Measurements from ENCODE around the gene CELF1.
"Not testable (repeated sequence)": the region's sequence is repeated elsewhere in the genome, so short reads cannot be mapped to it uniquely, and the experiment has no call there.

The CELF1 gene

DNA sequence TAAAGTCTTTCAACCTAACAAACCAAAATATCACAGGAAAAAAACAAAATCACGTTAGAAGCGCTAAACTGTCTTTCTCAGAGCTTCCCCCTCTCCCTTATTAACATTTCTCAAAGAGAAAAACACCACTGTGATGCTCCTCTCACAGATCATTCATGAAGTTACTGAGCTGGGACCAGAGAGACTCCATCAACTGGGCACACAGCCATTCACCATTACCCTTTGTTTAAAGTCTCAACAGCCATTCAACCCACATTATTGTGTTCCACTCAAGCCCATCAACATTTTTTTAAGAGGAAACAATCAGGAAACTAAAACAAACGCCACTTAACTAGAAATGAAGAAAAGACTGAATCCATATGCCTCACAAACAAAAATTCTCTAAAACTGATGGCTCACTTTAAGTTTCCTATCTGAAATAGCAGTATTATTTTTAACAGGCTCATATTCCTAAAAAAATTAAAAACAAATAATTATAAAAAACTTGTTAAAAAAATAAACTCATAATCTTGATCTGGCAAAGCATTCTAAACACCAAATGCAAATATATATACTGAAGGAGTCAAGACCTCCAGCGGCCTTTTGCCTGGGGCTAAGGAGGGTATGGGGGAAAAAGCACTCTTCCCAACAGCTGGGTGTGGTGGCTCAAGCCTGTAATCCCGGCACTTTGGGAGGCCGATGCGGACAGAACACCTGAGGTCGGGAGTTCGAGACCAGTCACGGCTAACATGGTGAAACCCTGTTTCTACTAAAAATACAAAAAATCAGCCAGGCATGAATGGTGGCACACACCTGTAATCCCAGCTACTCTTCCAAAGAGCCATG lies 14.0 kb downstream of the CELF1 start:
- peak; percentile 45 for FAIRE-seq

DNA sequence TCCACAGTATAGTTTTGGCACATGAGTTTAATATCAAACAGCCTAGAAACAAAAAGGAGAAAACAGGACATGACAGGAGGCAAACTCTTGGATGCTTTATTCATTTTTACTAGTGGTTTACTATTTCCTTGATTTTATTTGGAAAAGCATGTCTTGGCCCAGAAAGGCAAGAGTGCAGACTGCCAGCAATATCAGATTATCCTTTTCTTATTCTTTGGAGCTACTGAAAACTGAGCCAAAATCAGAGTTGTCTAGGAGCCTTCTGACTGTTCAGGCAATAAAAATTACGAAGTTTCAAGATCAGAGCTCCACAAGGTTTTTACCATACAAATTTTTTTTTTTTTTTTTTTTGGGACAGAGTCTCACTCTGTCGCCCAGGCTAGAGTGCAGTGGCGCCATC lies 16.0 kb downstream of the CELF1 start:
- no peak for FAIRE-seq

DNA sequence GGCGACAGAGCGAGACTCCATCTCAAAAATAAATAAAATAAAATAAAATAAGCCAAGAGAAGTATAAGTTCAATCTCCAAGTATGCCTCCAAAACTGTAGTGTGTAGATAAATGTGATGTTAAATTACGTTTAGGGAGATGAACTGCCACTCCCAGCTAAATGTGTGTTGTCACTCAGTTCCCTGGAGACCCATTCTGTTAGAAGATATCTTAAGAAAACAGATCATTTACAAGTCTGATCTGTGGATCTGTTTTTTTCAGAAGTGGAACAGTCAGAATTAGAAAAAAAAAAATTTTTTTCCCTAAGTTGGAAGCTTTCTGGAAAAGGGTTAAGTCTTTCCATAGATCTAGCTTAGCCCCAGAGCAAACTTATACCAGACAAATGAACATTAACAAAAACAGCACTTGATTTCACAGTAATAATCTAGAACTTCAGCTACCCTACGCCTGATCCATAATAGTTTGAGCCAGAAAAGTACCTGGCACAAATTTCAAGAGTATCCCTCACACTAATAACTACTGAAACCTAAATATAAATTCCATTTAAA lies 18.2 kb downstream of the CELF1 start:
- no peak for FAIRE-seq

DNA sequence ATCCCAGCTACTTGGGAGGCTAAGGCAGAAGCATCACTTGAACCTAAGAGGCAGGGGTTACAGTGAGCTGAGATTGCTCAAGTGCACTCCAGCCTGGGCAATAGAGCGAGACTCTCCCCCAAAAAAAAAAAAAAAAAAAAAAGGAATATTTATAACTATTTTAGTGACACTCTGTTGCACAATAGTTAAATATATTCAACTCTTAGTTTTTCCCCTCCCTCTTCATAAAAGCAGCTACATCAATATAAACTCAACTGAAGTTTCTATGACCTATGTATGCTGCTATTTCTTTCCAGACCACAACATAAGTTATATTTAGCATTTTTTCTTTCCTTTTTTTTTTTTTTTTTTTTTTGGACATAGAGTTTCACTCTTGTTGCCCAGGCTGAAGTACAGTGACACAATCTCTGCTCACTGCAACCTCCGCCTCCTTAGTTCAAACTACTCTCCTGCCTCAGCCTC lies 19.2 kb downstream of the CELF1 start:
- no peak for FAIRE-seq

- no peak for FAIRE-seq
Measured at GRCh38 chr11:47532597-47533213, 20.2 kb downstream of the CELF1 start.

DNA sequence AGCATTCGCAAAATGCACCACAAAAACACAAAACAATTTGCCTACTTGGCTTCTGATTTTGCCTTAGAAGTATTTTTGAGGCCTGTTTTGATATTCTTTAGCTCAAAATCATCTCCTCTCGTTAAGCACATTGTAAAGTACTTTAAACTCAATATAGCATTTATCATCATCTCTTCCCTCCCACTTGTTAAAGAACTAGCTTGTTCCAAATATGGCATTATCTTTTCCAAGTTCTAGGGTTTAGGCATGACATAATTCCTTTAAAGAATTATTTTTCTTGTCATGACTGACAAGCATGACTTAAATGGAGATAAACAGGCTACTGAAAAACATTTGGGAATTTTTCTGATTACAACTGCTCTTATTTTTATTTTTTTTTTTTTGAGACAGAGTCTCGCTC lies 21.3 kb downstream of the CELF1 start:
- FAIRE-seq: no peak

- not testable (repeated sequence) for FAIRE-seq
Measured at GRCh38 chr11:47530721-47531120, 22.2 kb downstream of the CELF1 start.

GRCh38 chr11:47529951-47530350 lies 23.0 kb downstream of the CELF1 start:
- no peak for FAIRE-seq

DNA sequence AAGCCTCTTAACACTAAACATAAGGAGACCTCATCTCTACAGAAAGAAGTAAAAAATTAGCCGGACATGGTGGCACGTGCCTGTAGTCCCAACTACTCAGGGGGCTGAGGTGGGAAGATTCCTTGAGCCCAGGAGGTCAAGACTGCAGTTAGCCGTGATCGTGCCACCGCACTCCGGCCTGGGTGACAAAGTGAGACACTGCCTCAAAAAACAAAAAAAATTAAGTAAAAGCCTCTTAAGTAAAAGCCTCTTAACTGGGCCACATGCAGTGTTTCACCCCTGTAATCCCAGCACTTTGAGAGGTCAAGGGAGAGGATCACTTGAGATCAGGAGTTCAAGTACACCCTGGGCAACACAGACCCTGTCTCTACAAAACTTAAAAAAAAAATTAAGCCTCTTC lies 25.7 kb downstream of the CELF1 start:
- FAIRE-seq: no peak

GRCh38 chr11:47526032-47526431 lies 26.9 kb downstream of the CELF1 start:
- FAIRE-seq: not testable (repeated sequence)

DNA sequence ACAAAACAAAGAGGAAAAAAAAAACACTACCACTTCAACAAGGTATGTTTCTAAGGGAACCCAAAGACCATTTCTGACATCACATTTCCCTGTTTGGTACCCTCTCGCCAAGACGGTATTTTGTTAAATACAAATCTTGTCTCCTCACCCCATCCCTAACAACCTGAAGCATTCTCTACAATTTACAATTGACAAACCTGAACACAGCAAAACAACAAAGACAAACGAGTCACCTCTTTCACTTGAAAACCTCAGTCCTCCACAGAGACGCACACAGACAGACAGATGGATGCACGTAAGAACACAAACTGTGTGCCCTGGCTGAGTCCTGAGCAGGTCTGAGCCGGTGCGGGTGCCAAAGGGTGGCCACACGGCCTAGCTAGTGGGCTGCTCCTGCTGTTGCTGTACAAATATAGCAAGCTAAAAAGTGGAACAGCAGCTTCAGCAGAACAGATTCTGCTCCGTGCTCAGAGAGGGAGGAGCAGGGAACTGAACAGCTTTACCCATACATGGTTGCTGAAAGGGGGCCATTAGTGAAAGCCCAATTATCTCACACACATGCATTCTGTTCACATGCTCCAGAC lies 28.5 kb downstream of the CELF1 start:
- FAIRE-seq: no peak

- no peak for FAIRE-seq
Measured at GRCh38 chr11:47523490-47524225, 29.3 kb downstream of the CELF1 start.

DNA sequence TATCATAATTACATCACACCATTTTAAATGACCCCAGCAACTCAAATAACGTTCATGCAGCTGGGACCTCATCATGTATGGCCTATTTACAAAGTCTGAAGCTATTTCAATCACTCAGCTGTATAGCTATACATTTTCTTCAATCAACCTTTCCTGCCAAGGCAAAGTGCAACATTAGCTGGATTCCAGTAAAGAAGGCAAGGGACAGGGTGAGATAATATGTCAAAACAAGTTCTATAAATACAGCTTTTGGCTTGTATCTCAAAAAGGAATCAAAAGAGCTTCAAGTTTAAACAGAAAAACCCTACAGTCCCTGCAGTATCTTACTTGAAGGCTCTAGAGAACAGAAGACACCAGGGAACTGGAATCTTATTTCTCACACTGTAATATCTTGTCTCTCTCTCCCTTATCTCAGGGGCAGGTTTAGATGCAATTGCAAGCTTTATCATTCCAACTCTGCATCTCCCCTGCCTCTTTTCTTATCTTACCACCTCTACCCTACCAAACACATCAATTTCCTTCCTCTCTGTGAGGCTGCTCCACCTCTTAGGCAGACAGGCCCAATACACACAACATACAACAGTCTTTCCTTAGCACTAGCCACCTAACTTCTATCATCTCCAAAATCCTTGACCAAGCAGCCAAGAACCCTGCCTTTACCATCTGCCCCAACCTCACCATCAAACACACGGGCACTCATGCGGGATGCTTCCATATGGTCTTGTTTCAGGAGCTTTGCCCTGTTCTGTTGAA lies 34.5 kb downstream of the CELF1 start:
- no peak for FAIRE-seq

DNA sequence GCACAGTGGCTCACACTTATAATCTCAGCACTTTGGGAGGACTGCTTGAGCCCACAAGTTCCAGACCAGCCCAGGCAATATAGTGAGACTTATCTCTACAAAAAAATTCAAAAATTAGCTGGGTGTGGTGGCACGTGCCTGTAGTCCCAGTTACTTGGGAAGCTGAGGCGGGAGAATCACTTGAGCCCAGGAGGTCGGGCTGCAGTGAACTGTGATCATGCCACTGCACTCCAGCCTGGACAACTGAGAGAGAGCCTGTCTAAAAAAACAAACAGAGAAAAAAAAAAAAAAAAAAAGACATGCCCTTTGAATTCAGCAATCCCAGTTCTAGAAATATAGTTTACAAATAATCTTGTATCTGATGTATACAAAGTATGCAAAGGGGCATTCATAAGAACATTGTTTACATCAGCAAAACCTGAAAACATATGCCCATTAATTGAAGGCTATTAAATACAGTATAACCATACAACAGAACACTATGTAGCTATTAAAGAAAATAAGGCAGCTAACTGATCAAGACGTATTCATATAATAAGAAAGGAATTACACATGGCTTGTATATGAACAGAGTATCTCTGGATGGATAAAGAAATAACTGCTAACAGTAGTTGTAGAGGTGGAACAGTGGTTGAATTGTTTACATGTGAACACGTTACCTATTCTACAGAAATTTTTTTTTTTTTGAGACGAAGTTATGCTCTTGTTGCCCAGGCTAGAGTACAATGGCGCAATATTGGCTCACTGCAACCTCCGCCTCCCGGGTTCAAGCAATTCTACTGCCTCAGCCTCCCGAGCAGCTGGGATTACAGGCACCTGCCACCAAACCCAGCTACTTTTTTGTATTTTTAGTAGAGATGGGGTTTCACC lies 35.7 kb downstream of the CELF1 start:
- no peak for FAIRE-seq

- FAIRE-seq: no peak
Measured at GRCh38 chr11:47516155-47516554, 36.8 kb downstream of the CELF1 start.

- FAIRE-seq: no peak
Measured at GRCh38 chr11:47514825-47515647, 37.9 kb downstream of the CELF1 start.

DNA sequence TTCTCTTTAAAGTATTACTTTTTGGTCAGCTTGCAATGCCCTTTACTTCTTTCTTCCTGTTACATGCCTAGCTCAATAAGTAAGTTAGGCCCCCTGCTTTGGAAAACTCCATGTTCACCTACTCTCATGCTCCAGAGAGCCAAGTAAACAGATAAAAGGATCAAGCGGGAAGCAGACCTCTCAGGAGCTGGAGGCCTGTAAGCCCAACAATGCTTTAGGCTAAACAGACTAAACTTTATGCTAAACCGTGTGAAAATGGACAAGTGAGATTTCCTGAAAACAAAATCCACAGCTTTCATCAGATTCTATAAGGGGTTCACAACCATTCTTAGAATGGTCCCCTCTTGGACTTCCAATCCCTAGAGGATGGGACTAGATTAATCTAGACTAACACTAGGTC lies 40.2 kb downstream of the CELF1 start:
- no peak for FAIRE-seq

DNA sequence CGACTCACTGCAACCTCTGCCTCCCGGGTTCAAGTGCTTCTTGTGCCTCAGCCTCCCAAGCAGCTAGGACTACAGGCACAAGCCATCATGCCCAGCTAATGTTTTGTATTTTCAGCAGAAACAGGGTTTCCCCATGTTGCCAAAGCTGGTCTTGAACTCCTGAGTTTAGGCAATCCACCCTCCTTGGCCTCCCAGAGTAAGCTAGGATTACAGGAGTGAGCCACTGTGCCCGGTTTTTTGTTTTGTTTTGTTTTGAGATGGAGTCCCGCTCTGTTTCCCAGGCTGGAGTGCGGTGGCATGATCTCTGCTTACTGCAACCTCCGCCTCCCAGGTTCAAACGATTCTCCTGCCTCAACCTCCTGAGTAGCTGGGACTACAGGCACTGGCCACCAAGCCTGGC lies 41.0 kb downstream of the CELF1 start:
- FAIRE-seq: no peak

GRCh38 chr11:47510209-47510608 lies 42.7 kb downstream of the CELF1 start:
- no peak for FAIRE-seq

- no peak for FAIRE-seq
Measured at GRCh38 chr11:47509077-47509536, 43.8 kb downstream of the CELF1 start.
